Coronary artery (tissue), 2 donors: ENCODE measurements around the gene MORN5.
A peak's percentile ranks its signal among the peaks of the same experiment; 100 is the strongest.

Experiments used
- DNase-seq: peaks from one replicate; pipeline ENCODE4 v3.0.0-alpha.2; 2017; ENCODE audit warnings: low spot score
- H3K27ac ChIP-seq, 2 donors: fragments of 200-600 bp; sonication (generic); one replicate each; pipeline ENCODE4 v1.5.1; 2016 to 2019
- H3K4me3 ChIP-seq: fragments of 200-600 bp; sonication (generic); 2 replicates; pipeline ENCODE4 v1.5.1; 2016; ENCODE audit warnings: mild to moderate bottlenecking, moderate library complexity
- TF ChIP-seq, protein P1 (sequence below): fragments of 200-600 bp; sonication (generic); IDR thresholded peaks from one replicate; pipeline ENCODE4 v1.5.1; 2019; ENCODE audit warnings: antibody characterized with exemption

Gene MORN5

DNA sequence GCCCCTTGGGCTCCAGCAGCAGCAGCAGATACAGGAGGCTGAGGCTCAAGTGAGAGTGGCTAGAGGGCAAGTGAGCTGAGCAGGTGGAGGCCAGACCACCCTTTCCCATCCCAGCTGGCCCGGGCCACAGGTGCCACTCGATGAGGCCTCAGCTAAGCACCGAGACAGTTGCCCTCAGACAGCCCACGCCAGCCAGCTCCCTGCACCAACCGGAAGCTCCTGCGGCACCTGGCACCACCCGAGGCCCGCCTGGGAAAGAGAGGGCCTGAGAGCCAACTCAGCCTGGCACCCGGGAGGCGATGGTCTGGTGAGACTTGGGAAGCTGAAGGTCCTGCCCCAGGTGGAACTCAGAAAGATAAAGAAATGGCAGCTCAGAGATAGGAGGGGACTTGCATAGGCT lies 38.3 kb upstream of the MORN5 start:
- TF ChIP-seq, protein P1, sequence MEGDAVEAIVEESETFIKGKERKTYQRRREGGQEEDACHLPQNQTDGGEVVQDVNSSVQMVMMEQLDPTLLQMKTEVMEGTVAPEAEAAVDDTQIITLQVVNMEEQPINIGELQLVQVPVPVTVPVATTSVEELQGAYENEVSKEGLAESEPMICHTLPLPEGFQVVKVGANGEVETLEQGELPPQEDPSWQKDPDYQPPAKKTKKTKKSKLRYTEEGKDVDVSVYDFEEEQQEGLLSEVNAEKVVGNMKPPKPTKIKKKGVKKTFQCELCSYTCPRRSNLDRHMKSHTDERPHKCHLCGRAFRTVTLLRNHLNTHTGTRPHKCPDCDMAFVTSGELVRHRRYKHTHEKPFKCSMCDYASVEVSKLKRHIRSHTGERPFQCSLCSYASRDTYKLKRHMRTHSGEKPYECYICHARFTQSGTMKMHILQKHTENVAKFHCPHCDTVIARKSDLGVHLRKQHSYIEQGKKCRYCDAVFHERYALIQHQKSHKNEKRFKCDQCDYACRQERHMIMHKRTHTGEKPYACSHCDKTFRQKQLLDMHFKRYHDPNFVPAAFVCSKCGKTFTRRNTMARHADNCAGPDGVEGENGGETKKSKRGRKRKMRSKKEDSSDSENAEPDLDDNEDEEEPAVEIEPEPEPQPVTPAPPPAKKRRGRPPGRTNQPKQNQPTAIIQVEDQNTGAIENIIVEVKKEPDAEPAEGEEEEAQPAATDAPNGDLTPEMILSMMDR = no peak
- no peak overlapping the region for H3K4me3 ChIP-seq
- H3K27ac ChIP-seq = no peak overlapping the region
- DNase-seq = no peak

DNA sequence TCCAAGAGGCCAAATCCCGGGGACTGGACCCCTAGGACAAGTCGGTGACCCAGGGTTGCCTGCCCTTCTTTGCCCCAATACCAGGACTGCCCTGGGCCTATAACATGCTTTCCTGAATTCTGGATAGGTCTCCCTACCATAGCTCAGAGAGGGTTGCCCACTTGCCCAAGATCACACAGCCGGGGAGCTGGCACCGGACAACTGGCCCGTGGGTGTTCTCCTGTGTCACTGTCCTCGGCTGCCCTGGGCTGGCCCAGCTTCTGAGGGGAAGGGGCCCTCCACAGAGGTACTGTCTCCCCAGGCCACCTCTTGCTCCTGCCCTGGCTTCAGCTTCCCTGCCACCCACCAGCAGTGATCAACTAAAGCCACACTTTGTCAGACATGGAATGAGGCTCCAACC lies 37.8 kb upstream of the MORN5 start:
- Histone ChIP-seq H3K27ac (no peak overlapping the region), H3K4me3 (no peak overlapping the region)
- TF ChIP-seq, protein P1 = no peak
- DNase-seq = no peak

DNA sequence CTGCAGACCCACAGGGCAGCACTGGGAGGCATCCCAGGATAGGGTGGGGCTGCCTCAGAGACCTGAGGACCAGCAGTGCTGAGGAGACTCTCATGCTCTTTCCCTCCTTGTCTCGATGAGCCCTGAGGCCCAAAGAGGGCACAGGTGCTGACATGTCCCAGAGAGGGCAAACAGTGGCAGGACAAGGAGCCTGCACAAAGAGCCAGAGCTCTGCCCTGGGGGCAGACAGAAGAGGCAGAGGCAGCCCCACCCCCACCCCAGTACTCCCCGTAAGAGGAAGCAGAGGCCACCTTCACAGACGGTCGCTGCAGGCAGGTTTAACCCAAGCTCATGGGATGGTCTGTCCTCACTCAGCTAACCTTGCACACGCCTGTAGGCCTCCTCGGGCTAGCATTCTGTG lies 37.2 kb upstream of the MORN5 start:
- DNase-seq = no peak
- H3K4me3 ChIP-seq = no peak overlapping the region
- H3K27ac ChIP-seq = no peak overlapping the region
- TF ChIP-seq, protein P1 = no peak

DNA sequence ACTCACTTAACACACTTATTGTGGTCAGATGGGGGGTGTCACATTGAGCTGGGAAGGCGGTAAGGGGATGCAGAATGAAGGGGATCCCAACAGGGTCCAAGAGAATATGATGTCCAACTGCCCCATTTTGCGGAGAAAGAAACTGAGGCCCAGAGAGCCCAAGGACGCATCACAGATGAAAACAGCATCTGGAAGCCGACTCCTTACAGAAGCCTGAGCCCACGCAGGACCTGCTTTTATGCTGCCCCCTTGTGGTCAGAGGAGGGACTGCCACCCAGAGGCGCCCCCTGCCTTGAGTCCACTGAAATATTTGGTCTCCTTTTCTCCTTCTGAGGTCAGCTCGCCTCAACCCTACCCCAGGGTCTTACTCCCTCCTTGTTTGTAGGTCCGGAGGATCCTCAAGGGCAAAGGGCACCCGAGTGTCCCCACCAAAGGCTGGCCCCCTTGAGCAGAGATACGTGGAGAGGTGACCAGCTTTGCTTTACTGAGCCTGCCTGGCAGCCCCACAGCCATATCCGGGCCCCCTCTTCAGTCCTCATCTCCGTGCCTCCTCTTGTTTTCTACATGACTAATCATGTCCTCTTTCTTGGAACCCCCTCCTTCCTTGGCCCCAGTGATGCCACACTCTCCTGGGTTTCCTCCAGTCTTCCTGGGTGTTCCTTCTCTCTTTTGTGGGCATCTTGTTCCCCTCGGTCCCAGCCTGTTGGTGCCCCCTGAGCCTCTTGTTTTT lies 36.6 kb upstream of the MORN5 start:
- TF ChIP-seq, protein P1 = peak; percentile 92
- H3K27ac ChIP-seq = no peak overlapping the region
- no peak for DNase-seq
- no peak overlapping the region for H3K4me3 ChIP-seq

DNA sequence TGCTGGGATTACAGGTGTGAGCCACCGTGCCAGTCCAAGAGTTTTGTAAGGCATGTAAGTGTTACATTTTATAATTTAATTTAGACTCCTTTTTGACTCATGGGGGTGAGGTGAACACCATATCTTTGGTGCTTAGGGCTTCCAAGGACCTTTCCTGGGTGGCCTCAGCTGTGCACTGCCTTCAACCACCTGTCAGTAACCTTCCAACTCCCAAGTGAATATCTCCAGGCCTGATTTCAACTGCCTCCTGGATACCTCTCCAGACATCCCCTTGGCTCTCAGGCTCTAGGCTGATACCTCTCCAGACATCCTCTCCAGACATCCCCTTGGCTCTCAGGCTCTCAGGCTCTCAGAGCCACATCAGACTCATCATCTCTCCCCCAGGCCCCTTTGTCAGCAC lies 35.7 kb upstream of the MORN5 start:
- Histone ChIP-seq H3K27ac (no peak overlapping the region), H3K4me3 (no peak overlapping the region)
- TF ChIP-seq, protein P1 = no peak
- no peak for DNase-seq

DNA sequence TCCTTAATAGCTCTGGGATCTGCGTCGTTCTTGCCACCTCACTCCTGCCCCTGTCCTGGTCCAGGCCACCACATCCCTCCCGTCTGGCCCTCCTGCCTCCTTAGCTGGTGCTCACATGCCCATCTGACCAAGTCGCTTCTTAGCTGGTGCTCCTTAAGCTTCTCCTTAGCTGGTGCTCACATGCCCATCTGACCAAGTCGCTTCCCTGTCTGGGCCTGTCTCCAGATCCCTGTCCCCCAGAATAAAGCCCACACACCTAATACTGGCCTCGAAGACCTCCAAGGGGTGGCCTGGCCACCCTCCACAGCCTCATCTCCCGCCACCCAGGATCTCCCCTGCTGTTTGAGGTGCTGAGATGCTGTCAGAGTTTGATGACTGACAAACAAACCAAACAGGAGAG lies 35.2 kb upstream of the MORN5 start:
- DNase-seq = no peak
- Histone ChIP-seq H3K27ac (no peak overlapping the region), H3K4me3 (no peak overlapping the region)
- TF ChIP-seq, protein P1 = no peak

DNA sequence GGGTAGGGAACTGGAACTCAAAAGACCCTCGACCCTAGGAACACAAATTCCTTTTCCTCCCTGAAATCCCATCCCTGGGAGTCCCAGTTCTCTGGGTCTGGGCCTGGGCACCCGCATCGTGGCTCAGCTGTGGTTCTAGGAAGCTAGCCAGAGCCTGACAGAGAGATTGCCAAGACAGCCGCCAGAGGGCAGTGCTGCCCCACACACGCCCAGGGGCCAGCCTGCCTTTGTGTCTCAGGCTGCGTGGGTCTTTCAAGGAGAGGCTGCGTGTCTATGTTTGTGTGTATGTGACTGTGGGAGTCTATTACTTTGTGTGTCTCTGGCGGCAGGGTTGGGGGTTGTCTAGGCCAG lies 34.6 kb upstream of the MORN5 start:
- Histone ChIP-seq H3K4me3 (no peak overlapping the region), H3K27ac (no peak overlapping the region)
- peak; percentile 88 for DNase-seq
- TF ChIP-seq, protein P1 = peak; percentile 82
